HG03442 (cell line): ENCODE results near the gene KRT84.
"Not testable (repeated sequence)": the region's sequence is repeated elsewhere in the genome, so short reads cannot be mapped to it uniquely, and the experiment has no call there.

ENCODE experiments used
- ATAC-seq: cut with Tn5 transposase; IDR thresholded peaks from one replicate; pipeline ENCODE4 v1.9.1; 2021; ENCODE audit warnings: mild to moderate bottlenecking, moderate library complexity; ENCODE audit not compliant: unreplicated experiment

KRT84 gene

DNA sequence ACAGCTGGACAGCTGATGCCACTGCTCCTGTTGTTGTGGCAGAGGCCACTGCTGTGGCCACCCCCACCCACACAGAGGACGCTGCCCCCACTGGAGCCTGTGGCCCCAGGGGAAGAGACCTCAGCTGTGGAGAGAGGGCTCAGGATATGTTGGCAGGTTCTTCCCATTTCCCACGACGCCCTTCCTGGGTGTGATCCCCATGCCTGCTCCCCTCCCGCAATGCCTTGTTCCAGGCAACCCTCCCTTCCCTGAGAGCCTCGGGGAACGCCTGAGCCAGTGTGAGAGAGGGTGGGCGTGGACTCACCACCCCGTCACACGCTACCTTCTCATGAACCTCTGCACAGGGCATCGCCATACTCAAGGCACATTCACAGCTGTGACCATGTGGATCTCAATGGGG is 26.4 kb upstream of the KRT84 start:
- no peak for ATAC-seq

DNA sequence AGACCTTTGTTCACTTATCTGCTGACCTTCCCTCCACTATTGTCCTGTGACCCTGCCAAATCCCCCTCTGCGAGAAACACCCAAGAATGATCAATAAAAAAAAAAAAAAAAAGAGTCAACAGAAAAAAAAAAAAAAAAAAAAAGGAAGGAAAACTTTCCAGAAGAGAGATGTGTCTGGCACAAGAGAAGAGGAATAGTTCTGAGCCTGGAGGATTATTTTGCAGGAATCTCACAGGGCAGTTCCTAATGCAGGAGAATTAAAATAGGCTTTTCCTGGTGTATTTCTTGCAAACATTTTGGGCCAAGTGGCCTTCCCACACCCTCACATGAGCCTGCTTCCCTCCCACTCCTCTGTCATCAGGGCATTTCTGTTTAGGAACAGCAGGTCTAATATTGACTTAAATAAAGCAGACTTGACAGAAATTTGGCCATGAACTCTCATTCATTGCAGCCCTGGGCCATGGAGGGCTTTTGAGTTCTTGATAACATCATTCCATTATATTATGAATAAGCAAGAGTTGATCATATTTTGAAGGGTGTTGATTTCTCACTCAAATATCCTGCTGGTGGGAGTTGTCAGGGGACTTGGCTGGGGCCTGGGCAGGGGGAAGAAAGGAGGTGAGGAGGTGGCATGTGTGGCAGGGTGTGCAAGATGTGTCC is 25.3 kb upstream of the KRT84 start:
- not testable (repeated sequence) for ATAC-seq

DNA sequence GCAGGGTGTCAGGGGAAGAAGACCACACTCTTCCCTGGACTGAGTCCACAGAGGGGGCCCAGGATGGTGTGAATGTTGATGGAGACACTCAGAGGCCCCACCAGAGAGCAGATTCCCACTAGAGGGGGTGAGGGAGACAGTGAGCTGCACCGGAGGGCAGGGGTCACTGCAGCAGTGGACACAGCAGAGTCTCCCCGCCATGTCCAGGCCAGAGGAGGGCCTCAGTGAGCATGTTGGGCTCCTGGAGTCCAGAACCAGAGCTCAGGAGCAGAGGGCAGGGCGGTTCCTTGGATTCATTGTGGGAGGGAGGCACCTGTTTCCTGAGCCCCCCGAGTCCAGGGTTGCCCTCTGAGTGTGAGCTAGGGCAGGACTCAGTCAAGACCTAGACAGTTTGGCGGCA is 22.5 kb upstream of the KRT84 start:
- no peak for ATAC-seq

DNA sequence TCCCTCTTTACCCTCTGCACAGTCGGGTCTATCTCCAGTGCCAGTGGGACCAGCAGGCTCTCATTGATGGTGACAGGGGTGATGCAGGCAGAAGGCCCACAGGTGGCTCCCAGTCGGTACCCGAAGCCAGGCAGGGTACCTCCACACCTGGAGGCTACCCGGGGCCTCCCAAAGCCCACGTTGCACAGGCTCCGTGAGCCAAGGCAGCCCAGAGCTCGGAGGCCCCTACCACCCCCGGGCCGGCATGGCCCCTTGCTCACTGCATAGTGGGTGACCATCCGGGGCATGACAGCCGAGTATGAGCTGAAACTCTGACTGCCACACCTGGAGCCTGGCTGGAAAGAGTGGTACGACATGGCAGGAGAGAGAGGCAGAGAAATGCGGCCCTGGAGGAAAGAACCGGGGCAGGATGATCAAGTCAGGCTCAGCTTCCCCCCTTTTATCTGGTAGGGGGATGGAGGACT is 20.5 kb upstream of the KRT84 start, which contains the start of gene KRT82:
Gene KRT82 (minus strand): TSS at position 414 of the 464 bp plus-strand sequence. CDS start 58 bp downstream, at position 356.
- ATAC-seq = no peak

DNA sequence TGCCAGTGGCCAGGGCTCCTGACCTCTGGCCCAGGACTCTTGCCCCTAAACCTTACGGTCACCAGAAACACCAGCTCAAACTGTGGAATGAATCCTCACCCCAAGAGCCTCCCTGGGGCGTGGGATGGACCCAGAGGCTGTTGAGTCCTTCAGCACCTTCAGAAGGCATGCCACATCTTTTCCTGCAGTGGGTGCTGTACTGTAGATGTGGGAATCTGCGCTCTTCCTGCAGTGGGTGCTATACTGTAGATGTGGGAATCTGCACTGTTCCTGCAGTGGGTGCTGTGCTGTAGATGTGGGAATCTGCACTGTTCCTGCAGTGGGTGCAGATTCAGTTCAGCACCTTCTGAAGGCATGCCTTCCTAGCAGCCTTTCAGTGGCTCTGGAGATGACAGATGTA is 19.5 kb upstream of the KRT84 start:
- no peak for ATAC-seq

DNA sequence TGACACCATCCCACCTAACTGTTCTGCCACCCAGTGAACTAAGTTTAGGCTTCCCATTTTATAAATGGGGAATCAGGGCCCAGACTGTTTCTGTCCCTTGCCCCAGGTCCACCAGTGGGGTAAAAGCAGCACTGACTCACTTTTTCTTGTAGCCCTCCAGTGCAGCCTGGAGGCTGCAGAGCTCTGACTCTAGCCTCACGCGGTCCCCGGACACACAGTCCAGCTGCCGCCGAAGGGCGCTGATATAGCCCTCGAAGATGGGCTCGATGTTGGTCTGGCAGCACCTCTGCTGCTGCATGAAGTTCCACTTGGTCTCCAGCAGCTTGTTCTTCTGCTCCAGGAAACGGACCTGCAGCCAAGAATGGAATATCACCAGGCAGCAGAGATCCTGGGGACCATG is 18.1 kb upstream of the KRT84 start:
- ATAC-seq = no peak

DNA sequence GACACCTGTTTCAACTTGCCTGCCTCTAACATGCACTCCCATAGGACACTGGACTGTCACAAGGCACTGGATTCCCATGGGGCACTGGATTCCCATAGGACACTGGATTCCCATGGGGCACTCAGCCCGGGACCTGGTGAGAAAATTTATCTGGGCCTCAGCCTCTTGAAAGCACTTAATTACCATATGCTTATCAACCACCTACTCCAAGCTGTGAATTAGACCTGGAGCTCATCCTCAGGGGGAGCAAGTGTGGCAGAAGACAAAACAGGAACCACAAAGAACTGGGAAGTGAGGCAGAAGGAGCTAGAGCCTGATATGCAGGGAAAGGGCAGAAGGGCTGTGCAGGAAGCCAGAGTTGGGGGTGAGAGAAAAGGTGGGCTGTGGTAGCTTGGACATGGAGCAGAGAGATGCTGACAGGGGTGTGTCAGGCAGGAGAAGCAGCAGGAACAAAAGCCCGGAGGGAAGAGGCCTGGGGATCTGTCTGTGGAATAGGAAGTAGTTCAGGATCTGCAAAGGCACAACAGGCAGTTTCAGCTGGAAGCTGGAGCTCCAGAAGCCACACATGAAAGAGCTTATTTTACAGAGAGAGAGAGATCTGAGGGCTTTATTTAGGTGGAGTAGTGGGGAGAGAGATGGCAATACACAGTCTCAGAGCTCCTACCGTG is 17.6 kb upstream of the KRT84 start:
- no peak for ATAC-seq

DNA sequence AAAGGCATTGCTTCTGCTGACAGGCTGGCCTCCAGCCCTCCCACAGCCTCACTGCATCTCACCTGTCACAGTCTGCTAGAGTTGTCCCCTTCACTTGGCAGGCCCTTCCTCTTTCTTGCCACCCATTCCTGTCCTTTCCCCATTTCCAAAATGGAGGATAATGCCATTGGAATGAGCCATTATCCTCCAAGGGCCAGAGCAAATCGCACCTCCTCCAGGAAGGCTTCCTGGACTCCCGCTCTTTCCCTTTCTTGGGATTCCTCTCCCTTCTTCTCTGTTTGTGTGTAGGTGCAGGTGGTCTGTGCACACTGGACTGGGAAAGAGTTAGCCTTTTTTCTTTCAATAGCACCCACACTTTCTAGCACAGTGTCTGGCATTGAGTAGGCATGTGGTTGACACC is 16.9 kb upstream of the KRT84 start:
- no peak for ATAC-seq

DNA sequence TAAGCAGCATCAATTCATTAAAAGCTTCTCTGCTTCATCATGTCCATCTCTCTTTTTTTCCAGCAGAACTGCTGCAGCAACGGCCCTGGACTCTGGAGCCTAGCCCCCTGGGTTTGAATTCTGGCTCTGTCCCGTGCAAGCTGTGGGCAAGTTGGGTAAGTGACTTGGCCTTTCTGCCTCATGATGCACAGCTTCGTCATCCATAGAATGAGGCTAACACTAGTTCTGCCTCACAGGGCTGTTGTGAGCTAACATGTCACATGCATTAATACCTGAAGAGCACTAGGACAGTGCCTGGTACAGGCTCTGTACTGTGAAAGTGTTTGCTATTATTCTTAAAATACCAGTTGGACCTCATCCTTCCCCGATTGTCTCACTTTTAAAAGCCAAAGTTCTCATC is 16.5 kb upstream of the KRT84 start:
- ATAC-seq = no peak

DNA sequence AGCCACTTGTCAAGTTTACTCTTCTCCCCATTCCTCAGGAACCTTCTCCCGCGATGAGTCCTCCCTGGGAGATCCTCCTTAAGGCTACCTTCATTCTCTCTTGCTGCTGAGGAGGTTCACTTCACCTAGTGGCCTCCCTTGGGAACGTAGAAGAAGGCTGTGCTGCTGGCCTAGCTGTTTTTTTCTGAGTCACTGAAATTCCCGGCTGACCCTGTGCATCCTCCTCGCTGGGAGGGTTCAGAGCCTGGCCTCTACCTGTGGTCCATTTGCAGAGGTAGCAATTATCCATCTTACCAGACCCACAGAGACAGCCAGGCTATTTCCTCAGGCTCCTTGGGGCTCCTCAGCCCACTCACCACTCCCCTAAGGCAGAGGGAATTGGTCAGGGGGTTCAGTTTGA is 16.1 kb upstream of the KRT84 start:
- no peak for ATAC-seq

DNA sequence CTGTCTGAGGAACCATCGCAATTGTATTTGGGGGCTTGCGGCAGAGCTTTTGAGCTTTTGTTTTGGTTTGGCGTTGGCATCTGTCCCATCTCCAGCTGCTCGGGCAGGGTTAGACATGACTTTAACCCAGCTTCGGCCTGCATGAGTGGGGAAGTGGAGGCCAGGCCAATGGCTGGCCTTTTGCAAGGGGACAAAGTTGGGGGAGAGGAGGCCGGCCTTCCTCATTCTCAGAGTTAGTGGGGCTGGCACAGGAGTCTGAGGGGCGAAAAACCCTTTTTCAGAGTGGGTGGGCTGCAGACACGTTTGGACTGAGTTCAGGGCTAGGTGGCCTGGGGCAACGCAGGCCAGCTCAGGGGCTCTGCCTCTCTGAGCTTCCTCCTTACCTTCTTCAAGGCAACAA is 15.5 kb upstream of the KRT84 start:
- ATAC-seq = no peak

DNA sequence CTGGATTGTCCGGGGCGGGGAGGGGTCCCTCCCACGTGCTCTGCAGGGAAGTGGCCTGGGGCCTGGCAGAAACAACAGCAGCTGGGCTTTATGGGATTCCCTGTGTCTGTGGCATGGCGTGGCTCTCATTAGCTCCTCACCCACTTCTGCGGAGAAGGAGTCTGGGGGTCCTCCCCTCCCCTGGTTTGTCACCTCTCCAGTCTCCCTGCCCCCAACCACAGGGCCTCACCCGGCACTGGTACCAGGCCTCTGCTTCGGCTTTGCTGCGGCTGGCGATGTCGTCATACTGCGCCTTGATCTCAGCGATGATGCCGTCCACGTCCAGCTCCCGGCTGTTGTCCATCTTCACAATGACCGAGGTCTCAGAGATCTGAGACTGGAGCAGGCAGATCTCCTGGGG is 14.3 kb upstream of the KRT84 start:
- ATAC-seq = no peak

DNA sequence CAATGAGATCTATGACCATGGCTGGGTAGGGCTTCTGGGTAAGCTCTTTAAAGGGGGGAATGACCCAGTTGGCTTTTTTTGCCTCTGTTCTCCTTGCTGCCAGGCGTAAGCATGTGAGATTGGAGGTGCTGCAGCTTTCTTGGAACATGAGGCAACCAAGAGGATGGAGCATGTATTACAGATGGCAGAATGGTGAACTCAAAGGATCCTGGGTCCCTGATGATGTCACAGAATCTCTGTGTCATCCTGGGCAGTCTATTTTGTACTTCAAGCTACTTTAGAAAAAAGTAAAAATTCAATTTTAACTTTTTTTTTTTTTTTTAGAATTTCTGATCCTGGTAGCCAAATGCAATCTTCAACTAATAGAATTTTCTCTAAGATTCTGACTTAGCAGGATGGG is 12.7 kb upstream of the KRT84 start:
- ATAC-seq = no peak

DNA sequence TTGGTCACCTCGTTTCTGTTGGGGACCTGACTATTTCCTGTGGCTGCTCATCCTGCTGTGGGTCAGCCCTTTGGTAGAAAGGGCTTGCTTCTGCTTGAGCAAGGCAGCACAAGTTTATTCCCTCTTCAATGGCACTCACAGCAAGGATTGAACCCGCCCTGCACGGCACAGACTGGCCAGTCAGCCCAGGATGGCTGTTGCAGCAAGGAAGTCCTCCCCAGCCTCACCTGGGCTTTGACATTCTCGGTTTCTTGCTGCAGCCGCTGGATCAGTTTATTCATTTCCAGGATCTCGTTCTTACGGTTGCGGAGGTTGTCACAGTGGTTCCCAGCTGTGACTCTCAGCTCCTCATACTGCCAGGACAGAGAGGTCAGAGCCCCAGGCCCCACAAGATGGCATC is 11.2 kb upstream of the KRT84 start:
- ATAC-seq = no peak

DNA sequence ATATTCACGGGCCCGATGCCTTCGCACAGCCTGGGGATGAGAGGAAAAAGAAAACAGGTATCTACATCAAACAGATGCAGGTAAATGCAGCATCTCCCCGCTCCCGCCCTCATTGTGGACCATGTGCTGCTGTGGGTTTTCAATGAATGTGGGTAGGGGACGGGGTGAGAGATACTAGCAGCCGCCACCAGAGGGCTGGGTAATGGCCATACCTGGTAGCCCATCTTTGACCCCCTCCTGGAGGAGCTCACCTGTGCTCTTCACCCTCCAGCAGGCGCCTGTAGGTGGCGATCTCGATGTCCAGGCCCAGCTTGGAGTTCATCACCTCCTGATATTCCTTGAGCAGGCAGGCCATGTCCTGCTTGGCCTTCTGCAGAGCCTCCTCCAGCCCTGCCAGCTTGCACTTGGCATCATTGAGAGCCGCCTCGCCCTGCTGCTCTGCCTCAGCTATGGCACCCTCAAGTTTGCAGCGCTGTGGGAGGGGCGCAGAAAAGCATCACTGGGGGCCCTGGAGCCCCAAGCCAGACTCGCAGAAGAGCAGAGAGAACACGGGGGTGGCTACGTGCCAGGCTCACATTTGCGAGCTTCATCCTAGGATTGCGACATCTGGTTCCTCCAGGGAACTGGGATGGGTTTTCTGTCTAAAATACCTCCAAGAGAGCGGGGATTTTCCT is 10.4 kb upstream of the KRT84 start:
- ATAC-seq = no peak

DNA sequence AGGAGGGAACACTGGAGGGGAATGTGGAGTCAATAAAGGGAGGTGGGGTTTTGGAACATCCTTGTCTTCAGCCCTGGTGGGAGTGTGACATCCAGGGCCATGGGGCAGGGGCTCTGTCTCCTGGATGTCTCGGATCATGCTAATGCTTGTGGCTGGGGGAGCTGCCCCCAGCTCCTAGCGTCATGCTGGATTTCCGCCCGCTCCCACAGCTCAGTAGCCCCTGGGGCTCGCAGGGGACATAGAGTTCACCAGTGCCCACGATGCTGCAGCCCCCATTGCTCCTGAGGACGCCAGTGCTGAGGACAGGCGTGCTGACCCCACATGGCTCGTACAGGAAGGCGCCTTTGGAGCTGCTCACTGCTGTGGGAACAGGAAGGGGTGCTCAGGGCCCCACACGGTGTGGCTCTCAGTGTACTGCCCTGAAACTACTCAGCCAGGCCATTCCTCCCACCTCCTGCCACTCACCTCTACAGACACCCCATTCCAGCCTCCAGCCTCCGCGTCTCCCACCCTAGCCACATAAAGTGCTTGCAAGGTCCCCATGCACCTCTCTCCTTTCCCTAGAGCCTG is 9.5 kb upstream of the KRT84 start:
- ATAC-seq = no peak

DNA sequence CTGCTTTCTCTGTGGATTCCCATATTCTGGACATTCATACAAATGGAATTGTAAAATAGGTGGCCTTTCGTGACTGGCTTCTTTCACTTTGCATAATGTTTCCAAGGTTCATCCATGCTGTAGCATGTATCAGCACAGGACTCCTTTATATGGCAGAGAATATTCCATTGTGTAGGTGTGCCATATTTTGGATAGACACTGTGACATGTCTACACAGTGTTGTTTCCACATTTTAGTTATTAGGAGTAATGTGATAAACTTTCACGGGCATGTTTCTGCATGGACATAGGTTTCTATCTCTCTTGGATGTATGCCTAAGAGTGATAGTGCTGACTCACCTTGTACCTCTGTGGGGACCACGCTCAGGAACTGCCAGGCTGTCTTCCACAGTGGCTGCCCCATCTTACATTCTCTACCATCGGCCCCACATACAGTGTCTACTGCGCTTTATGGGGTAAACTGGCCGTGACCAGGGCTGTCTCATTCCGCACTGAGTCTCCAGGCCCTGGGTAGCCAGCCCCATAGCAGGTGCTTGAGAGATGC is 7.1 kb upstream of the KRT84 start:
- ATAC-seq = no peak

DNA sequence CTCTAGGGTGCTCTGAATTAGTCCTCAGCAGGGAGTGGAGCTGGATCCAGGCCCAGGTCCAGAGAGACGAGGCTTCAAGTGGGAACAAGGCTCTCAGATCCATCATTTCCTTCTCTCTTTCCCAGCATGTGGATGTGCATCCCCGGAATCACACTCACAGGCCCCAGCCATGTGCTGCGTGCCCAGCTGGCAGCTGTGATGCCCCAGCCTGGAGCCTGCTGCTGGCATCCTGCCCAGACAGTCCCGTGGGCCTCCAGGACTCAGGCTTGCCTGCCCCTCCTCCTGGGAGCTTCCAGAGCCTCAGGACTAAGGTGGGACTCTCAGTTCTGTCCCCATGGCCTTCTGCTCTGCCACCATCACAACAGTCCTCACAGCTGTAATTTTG is 6.2 kb upstream of the KRT84 start:
- no peak for ATAC-seq

DNA sequence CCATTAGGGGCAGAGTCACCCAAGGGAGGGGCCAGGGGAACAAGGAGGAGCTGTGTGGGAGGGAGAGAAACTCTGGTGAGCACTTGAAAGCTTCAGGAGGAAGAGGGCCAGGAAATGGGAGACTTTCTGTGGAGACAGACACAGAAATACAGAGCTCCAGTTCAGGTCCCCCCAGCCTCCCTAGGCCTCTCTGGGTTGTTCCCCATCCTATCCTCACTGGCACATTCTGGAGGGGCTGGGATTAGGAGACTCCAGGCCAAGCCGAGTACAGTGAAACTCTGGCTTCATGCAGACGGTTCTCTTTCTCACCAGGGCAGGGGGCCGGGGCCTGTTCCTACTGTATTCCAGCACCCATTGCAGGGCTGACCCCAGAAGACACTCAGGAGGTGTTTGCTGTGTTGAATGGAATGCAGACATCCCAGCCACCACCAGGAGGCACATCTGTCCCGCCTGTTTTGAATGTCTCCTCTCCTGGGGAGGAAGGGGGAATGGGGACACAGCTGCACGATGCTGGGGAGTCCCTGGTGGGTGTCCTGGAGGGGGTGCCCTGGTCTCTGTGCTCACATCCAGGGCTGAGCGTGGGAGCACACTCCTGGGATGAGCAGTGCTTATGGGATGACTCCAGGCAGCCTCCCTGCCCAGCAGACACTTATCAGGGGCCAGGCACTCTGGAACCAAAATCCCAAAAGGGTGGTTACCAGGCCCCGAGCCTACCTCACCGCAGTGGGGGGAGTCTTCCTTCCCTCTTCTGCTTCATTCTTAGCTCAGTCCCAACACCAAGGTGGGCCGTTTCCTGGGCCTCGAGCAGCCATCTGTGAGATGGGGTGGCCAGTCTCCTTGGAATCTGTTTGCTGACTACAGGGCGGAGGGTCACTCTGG is 5.5 kb upstream of the KRT84 start:
- no peak for ATAC-seq

DNA sequence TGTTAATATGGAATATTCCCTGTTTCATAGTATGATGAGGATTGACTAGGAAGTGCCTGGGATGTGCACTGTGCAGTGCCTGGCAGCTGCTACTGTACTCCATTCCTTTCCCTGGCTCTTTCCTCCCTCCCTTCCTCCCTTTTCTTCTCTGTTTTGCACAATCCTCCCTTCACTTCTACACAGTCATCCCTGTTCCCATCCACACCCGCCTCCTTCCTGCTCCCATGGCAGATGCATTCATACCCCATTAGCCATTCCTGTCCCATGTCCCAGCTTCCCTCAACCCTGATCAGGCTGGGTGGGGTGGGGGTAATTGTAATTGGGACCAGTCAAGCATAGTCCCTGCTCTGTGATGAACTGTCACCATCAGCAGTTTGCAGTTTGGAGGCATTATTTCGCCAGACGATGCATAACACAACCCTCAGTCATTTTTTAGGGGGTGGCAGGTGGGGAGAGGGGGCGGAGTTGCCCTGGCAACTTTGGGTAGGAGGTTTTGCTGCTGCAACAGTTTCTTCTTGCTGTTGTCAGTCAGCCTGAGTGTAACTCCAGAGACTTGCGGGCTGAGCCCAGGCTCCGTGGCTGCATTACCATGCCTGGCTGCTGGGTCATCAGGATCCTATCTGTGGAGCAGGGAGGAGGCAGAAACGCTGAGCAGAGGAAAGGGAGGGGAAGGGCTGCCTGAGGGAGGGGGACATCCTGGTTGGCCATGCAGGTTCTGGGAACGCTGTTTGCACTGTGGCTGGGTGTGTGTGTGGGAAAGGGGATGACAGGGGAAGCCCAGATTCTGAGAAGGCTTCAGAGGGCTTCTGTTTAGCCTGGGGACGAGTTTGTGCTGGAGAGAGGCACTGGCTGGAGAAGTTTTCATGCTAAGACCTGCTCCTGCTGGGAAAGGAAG is 4.1 kb upstream of the KRT84 start:
- ATAC-seq = no peak
